OCI-LY1 (cell line): ENCODE results near the gene EGR4.

Experiments used
- H2AFZ ChIP-seq: fragments of 200-600 bp; sonication (generic), shearing (Covaris generic); 2 replicates; pipeline ENCODE4 v1.6.0; 2014; ENCODE audit warnings: antibody characterized with exemption, mild to moderate bottlenecking, low read length
- H3F3A ChIP-seq: fragments of 200-600 bp; sonication (generic), shearing (Covaris generic); 2 replicates; pipeline ENCODE4 v1.6.0; 2014; ENCODE audit warnings: mild to moderate bottlenecking, antibody characterized with exemption, low read length, moderate library complexity; ENCODE audit not compliant: insufficient read depth
- H3K27ac ChIP-seq: fragments of 200-600 bp; sonication (generic); 2 replicates; pipeline ENCODE4 v1.5.1; 2014; ENCODE audit warnings: low read length, mixed run types, mild to moderate bottlenecking, low read depth; ENCODE audit not compliant: poor library complexity, severe bottlenecking
- H3K27me3 ChIP-seq: fragments of 200-600 bp; sonication (generic); 2 replicates; pipeline ENCODE4 v1.6.0; 2014; ENCODE audit warnings: antibody characterized with exemption, mild to moderate bottlenecking, low read length, moderate library complexity; ENCODE audit not compliant: insufficient read depth
- H3K36me3 ChIP-seq: fragments of 200-600 bp; sonication (generic); 2 replicates; pipeline ENCODE4 v1.6.1; 2014; ENCODE audit warnings: mild to moderate bottlenecking, antibody characterized with exemption, low read length, moderate library complexity, mixed read lengths; ENCODE audit not compliant: insufficient read depth
- H3K4me1 ChIP-seq: fragments of 200-600 bp; sonication (generic); 2 replicates; pipeline ENCODE4 v1.5.1; 2014; ENCODE audit warnings: mild to moderate bottlenecking, low read length, moderate library complexity; ENCODE audit not compliant: insufficient read depth, severe bottlenecking
- H3K4me2 ChIP-seq: fragments of 200-600 bp; sonication (generic), shearing (Covaris generic); 2 replicates; pipeline ENCODE4 v1.6.1; 2014; ENCODE audit warnings: low read length
- H3K4me3 ChIP-seq: fragments of 200-600 bp; sonication (generic); 2 replicates; pipeline ENCODE4 v1.5.1; 2014; ENCODE audit warnings: low read length, low read depth, mild to moderate bottlenecking, mixed read lengths; ENCODE audit not compliant: poor library complexity, severe bottlenecking
- H3K79me2 ChIP-seq: fragments of 200-600 bp; shearing (Covaris generic); 2 replicates; pipeline ENCODE4 v1.6.1; 2016; ENCODE audit warnings: mixed run types, low read length, mixed read lengths; ENCODE audit not compliant: insufficient read depth
- H3K9ac ChIP-seq: fragments of 200-600 bp; sonication (generic), shearing (Covaris generic); 2 replicates; pipeline ENCODE4 v1.6.1; 2014; ENCODE audit warnings: mild to moderate bottlenecking, low read length, mixed read lengths
- H3K9me2 ChIP-seq: fragments of 200-600 bp; sonication (generic), shearing (Covaris generic); 2 replicates; pipeline ENCODE4 v1.6.1; 2014; ENCODE audit warnings: low read depth, mild to moderate bottlenecking, low read length, mixed read lengths
- H3K9me3 ChIP-seq: fragments of 200-600 bp; shearing (Covaris generic); 2 replicates; pipeline ENCODE4 v1.6.1; 2014; ENCODE audit warnings: low read length, mixed read lengths
- H4K20me1 ChIP-seq: fragments of 200-600 bp; sonication (generic), shearing (Covaris generic); 2 replicates; pipeline ENCODE4 v1.6.0; 2016; ENCODE audit warnings: mild to moderate bottlenecking, low read length; ENCODE audit not compliant: insufficient read depth
- EZH2 ChIP-seq: fragments of 200-600 bp; sonication (generic), shearing (Covaris generic); IDR thresholded peaks from 2 replicates; pipeline ENCODE4 v1.8.0; 2017; ENCODE audit warnings: borderline replicate concordance, mixed run types, mild to moderate bottlenecking, antibody characterized with exemption, low read length, moderate library complexity, mixed read lengths
- TF ChIP-seq, protein P1 (sequence below): fragments of 200-600 bp; sonication (generic), shearing (Covaris generic); IDR thresholded peaks from 2 replicates; pipeline ENCODE4 v1.5.1; 2017; ENCODE audit warnings: mild to moderate bottlenecking, antibody characterized with exemption, low read length, moderate library complexity, mixed read lengths

Gene EGR4

DNA sequence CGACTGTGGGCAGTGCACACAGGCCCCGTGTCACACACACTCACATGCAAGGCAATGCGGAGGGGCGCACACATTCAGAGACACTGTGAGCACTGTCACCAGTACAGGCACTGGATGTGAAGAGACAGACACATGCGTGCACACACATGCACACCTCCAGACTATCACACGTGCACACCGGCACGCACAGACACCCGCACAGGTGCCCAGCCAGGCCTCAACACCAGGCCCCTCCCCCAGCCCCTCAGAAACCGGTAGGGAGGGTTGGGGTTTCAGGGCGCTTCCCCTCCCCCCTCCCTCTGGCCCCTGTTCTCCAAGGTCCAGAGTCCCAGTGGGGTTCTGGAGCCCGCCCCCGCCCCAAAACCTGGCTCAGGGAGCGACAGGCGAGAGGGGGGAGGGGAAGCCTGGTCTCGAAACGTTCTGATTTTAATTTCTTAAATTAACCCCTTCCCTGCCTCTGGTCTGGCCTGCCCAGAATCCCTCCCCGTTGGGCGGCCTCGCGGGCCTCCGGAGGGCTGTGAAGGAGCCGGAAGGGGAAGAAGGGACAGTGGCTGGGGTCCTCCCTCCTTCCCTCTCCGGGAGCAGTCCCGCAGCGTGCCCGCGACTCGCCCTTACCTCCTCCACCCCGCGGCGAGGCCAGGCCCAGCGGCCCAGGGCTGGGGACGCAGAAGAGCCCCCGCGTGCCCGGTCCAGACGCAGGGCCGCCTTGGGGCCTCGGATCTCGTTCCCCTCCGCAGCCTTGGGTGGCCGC lies 9.6 kb downstream of the EGR4 start:
- Histone ChIP-seq H3F3A (no peaks in the 10 kb centered on the region), H3K9ac (peak overlapping the region; percentile 87), H3K36me3 (peaks cover 15% of the 10 kb centered on the region; the same call in 1 of the 2 replicates), H3K4me3 (peak overlapping the region; percentile 82), H3K4me2 (peak overlapping the region; percentile 72), H2AFZ (no peak overlapping the region), H3K9me2 (no peaks in the 10 kb centered on the region), H3K4me1 (peaks cover 21% of the 10 kb centered on the region), H3K27ac (peak overlapping the region; percentile 71), H3K9me3 (no peaks in the 10 kb centered on the region), H3K79me2 (peaks cover 35% of the 10 kb centered on the region), H4K20me1 (no peaks in the 10 kb centered on the region), H3K27me3 (no peaks in the 10 kb centered on the region)
- TF ChIP-seq, protein P1, sequence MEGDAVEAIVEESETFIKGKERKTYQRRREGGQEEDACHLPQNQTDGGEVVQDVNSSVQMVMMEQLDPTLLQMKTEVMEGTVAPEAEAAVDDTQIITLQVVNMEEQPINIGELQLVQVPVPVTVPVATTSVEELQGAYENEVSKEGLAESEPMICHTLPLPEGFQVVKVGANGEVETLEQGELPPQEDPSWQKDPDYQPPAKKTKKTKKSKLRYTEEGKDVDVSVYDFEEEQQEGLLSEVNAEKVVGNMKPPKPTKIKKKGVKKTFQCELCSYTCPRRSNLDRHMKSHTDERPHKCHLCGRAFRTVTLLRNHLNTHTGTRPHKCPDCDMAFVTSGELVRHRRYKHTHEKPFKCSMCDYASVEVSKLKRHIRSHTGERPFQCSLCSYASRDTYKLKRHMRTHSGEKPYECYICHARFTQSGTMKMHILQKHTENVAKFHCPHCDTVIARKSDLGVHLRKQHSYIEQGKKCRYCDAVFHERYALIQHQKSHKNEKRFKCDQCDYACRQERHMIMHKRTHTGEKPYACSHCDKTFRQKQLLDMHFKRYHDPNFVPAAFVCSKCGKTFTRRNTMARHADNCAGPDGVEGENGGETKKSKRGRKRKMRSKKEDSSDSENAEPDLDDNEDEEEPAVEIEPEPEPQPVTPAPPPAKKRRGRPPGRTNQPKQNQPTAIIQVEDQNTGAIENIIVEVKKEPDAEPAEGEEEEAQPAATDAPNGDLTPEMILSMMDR = no peak
- no peak for TF ChIP-seq EZH2

DNA sequence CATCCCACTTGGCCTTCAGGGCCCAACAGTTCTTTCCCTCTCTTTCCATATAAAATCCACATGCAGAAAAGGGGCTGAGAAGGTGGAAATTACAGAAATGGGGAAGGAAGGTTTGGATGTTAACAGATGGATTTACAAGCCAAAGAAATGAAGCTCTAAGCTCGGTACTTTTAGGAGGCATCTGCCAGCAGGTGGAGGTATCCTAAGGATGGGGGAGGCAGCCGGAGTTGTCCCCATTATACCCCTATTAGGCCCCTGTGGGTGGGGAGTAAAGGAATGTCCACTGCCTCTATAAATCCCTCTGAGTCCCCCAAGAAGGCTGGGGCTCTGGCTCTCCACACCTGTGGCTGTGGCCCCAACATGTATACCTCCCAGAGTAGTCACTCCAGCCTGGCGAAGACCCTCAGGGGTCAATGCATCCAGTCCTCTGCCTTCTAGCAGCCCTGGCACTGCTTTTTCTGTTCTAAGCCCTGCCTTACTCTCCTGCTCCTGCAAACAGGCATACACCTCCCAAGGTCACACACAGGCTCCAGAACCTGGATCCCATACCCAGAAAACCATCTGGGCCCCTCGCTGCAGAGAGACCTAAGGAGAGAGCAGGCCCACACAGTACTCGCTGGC lies 10.3 kb downstream of the EGR4 start:
- H3K9me2 ChIP-seq = no peaks in the 10 kb centered on the region
- TF ChIP-seq EZH2 = no peak
- TF ChIP-seq, protein P1 = no peak
- peak overlapping the region; percentile 71 for H3K27ac ChIP-seq
- peak overlapping the region; percentile 72 for H3K4me2 ChIP-seq
- no peaks in the 10 kb centered on the region for H4K20me1 ChIP-seq
- no peaks in the 10 kb centered on the region for H3K9me3 ChIP-seq
- H3F3A ChIP-seq = no peaks in the 10 kb centered on the region
- H3K36me3 ChIP-seq = peaks cover 15% of the 10 kb centered on the region; the same call in 1 of the 2 replicates
- H2AFZ ChIP-seq = no peak overlapping the region
- H3K9ac ChIP-seq = peak overlapping the region; percentile 87
- no peaks in the 10 kb centered on the region for H3K27me3 ChIP-seq
- peaks cover 40% of the 10 kb centered on the region for H3K79me2 ChIP-seq
- H3K4me3 ChIP-seq = peak overlapping the region; percentile 82
- peaks cover 21% of the 10 kb centered on the region for H3K4me1 ChIP-seq

DNA sequence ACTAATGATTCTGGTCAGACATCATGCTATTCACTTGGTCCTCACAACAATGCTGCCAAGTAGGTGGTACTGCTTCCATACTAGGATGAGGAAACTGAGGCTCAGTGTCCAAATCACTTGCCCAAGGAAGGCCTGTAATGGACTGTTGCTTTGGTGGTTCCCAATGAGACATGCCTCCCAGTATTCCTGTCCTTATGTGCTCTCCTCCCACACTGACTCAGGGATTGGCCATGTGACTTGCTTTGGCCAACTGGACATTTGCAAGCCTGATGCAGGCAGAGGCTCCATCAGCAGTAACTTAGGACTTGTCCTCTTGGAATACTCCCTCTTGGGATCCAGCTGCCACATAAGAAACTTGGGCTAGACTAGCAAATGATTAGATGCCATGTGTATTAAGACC lies 12.1 kb downstream of the EGR4 start:
- Histone ChIP-seq H3K4me1 (peaks cover 21% of the 10 kb centered on the region), H3K9me2 (no peaks in the 10 kb centered on the region), H3K4me3 (no peak overlapping the region), H3K36me3 (peaks cover 32% of the 10 kb centered on the region), H3K79me2 (peaks cover 52% of the 10 kb centered on the region), H3K9ac (no peak overlapping the region), H3K27ac (no peak overlapping the region), H3F3A (no peaks in the 10 kb centered on the region), H2AFZ (no peak overlapping the region), H3K27me3 (no peaks in the 10 kb centered on the region), H3K9me3 (no peaks in the 10 kb centered on the region), H4K20me1 (no peaks in the 10 kb centered on the region; the same call in 1 of the 2 replicates), H3K4me2 (no peak overlapping the region)
- no peak for TF ChIP-seq EZH2
- TF ChIP-seq, protein P1 = no peak
